B cell (primary cell): Measurements from ENCODE around the gene EML6. TPM values are rescaled to one million over a fixed set of nuclear protein-coding genes. Genes with fewer than 3 reads are reported as not detected.

ENCODE experiments used
- ATAC-seq: fragments of 200-7000 bp; cut with Tn5 transposase; one replicate; pipeline ENCODE4 v1.10.0; 2021; ENCODE audit warnings: low read depth, mild to moderate bottlenecking, moderate number of reproducible peaks, moderate library complexity
- CTCF ChIA-PET: fragments of 350-600 bp; sonication (Branson Sonifier 250); formaldehyde crosslinking; loops from one replicate; lab custom pipeline; 2021; ENCODE audit warnings: antibody characterized with exemption, inconsistent platforms; lab: Charles Lee
- POLR2A ChIA-PET: fragments of 350-600 bp; sonication (Branson Sonifier 250); formaldehyde crosslinking; loops from one replicate; lab custom pipeline; 2021; ENCODE audit warnings: antibody characterized with exemption; lab: Charles Lee
- DNase-seq: peaks from one replicate; pipeline ENCODE4 v3.0.0; 2013
- H2AFZ ChIP-seq: 2 replicates; pipeline ENCODE4 v1.6.1; 2012; ENCODE audit warnings: mild to moderate bottlenecking, low read depth, low read length; ENCODE audit not compliant: insufficient read depth, poor library complexity, severe bottlenecking
- H3K27ac ChIP-seq, 2 donors: 1 replicate in 1 of 2; 2 replicates in 1 of 2; pipeline ENCODE4 v1.5.1; 2012 to 2013; ENCODE audit warnings: low read length in 2 of 2, mild to moderate bottlenecking in 2 of 2, moderate library complexity in 1 of 2
- H3K27me3 ChIP-seq, 4 experiments: fragments of 200-600 bp in 1 of 4; sonication (generic) in 1 of 4; replicated peaks in 1 of 4; 1 replicate in 2 of 4; 2 replicates in 2 of 4; pipeline versions ENCODE4 v1.6.1 to v1.7.0; 2013 to 2016; ENCODE audit warnings: low read length in 3 of 4, mild to moderate bottlenecking in 2 of 4, mixed read lengths in 1 of 4, moderate library complexity in 1 of 4; ENCODE audit not compliant: insufficient read depth in 4 of 4, control insufficient read depth in 3 of 4; ENCODE audit errors: control extremely low read depth in 1 of 4
- H3K36me3 ChIP-seq, 2 experiments: replicated peaks in 1 of 2; 1 replicate in 1 of 2; 2 replicates in 1 of 2; pipeline versions ENCODE4 v1.6.1 to v1.7.1; 2013; ENCODE audit warnings: low read length in 1 of 2; ENCODE audit not compliant: insufficient read depth in 2 of 2, control insufficient read depth in 1 of 2; ENCODE audit errors: control extremely low read depth in 1 of 2, extremely low read depth in 1 of 2
- H3K4me1 ChIP-seq, 2 donors: fragments of 200-600 bp in 1 of 2; sonication (generic) in 1 of 2; 1 replicate in 1 of 2; 2 replicates in 1 of 2; pipeline versions ENCODE4 v1.5.1 to v1.6.1; 2013 to 2017; ENCODE audit warnings: low read length in 2 of 2; ENCODE audit not compliant: control insufficient read depth in 2 of 2, insufficient read depth in 2 of 2
- H3K4me2 ChIP-seq: replicated peaks from 2 replicates; pipeline ENCODE3; 2012; ENCODE audit warnings: mild to moderate bottlenecking, low read depth, low read length; ENCODE audit not compliant: poor library complexity, severe bottlenecking
- H3K4me3 ChIP-seq, 5 experiments: fragments of 200-600 bp in 1 of 5; sonication (generic) in 1 of 5; 1 replicate in 3 of 5; 2 replicates in 2 of 5; pipeline versions ENCODE4 v1.5.1 to v1.7.0; 2011 to 2016; ENCODE audit warnings: low read length in 4 of 5, mild to moderate bottlenecking in 4 of 5, low read depth in 2 of 5, control low read depth in 1 of 5, moderate library complexity in 1 of 5; ENCODE audit not compliant: insufficient read depth in 1 of 5; ENCODE audit errors: control extremely low read depth in 1 of 5, extremely low read depth in 1 of 5
- H3K79me2 ChIP-seq: fragments of 200-600 bp; sonication (generic); one replicate; pipeline ENCODE4 v1.6.0; 2016; ENCODE audit warnings: low read length; ENCODE audit not compliant: control insufficient read depth, insufficient read depth
- H3K9ac ChIP-seq: fragments of 200-600 bp; sonication (generic); 2 replicates; pipeline ENCODE4 v1.6.1; 2017; ENCODE audit warnings: mild to moderate bottlenecking, low read length, moderate library complexity
- H3K9me3 ChIP-seq, 3 donors: one replicate each; pipeline versions ENCODE4 v1.6.1 to v1.7.1; 2013; ENCODE audit warnings: low read length in 2 of 3; ENCODE audit not compliant: control insufficient read depth in 2 of 3, insufficient read depth in 1 of 3; ENCODE audit errors: control extremely low read depth in 1 of 3
- H4K20me1 ChIP-seq: 2 replicates; pipeline ENCODE4 v1.6.0; 2012; ENCODE audit warnings: mild to moderate bottlenecking, low read length; ENCODE audit not compliant: insufficient read depth, control insufficient read depth, poor library complexity, severe bottlenecking
- H3K27ac Mint-ChIP-seq: one replicate; pipeline ENCODE4 v1.8.0; 2021; ENCODE audit warnings: mixed read lengths
- H3K27me3 Mint-ChIP-seq: one replicate; pipeline ENCODE4 v1.8.0; 2021; ENCODE audit warnings: mixed read lengths
- H3K4me1 Mint-ChIP-seq: one replicate; pipeline ENCODE4 v1.8.0; 2021; ENCODE audit warnings: mixed read lengths
- H3K4me3 Mint-ChIP-seq: one replicate; pipeline ENCODE4 v1.8.0; 2021; ENCODE audit warnings: mixed read lengths
- H3K9me3 Mint-ChIP-seq: one replicate; pipeline ENCODE4 v1.8.0; 2022; ENCODE audit warnings: mixed read lengths; ENCODE audit not compliant: insufficient read depth
- CTCF ChIP-seq: fragments of 200-600 bp; IDR thresholded peaks from one replicate; pipeline ENCODE4 v1.8.0; 2022; ENCODE audit warnings: antibody characterized with exemption, mild to moderate bottlenecking
- EZH2 ChIP-seq: IDR thresholded peaks from 2 replicates; pipeline ENCODE4 v1.6.1; 2012; ENCODE audit warnings: borderline replicate concordance, low read depth, mild to moderate bottlenecking, moderate library complexity, low read length; ENCODE audit not compliant: insufficient read depth, poor library complexity, severe bottlenecking
- WGBS: methylation state at CpG from one replicate; pipeline ENCODE4 v1.1.5; 2013; ENCODE audit warnings: missing lambda C conversion rate; ENCODE audit not compliant: insufficient coverage; 5-methylcytosine and 5-hydroxymethylcytosine counted together
- intact Hi-C: fragments of 100-400 bp; cut with micrococcal nuclease; formaldehyde crosslinking; loops from one replicate; pipeline ENCODE4 v1.10.0; 2022
- polyA plus RNA-seq: library from polyadenylated mRNA; depleted of rRNA; stranded (reverse); fragments of >200 nt; gene quantifications from 2 replicates; pipeline ENCODE4 v1.2.3, GENCODE V29; 2012
- total RNA-seq, 2 donors: library from RNA; stranded (reverse); fragments of 120-200 nt in 1 of 2; gene quantifications; 1 replicate in 1 of 2; 2 replicates in 1 of 2; pipeline versions ENCODE4 v1.2.3 to v1.2.4, GENCODE V29; 2013 to 2022

The EML6 gene
- total and polyA plus RNA-seq, 2 donors (not counting 1 experiment from before 2014, with no cell fraction given): 42.5 to 53.7 TPM

- TF ChIP-seq EZH2: no peak
- TF ChIP-seq CTCF: no peak
Observed at GRCh38 chr2:54958717-54959371, 235.4 kb downstream of the EML6 start.

GRCh38 chr2:54960164-54960563 lies 236.7 kb downstream of the EML6 start:
- Histone ChIP-seq H3K4me2 (no peak overlapping the region), H3K27me3 (no peaks in the 10 kb centered on the region), H3K79me2 (no peaks in the 10 kb centered on the region), H3K27ac (no peak overlapping the region), H3K9ac (no peak overlapping the region), H3K9me3 (no peaks in the 10 kb centered on the region), H3K4me3 (no peak overlapping the region), H2AFZ (no peak overlapping the region), H3K36me3 (peaks cover 0 to 4% of the 10 kb centered on the region in 2 experiments), H3K4me1 (no peaks in the 10 kb centered on the region), H4K20me1 (no peaks in the 10 kb centered on the region)
- ChIA-PET CTCF (no interaction called here), POLR2A (no interaction called here)
- Mint-ChIP-seq H3K27ac (no peak overlapping the region), H3K4me3 (no peak overlapping the region), H3K9me3 (no peaks in the 10 kb centered on the region), H3K4me1 (no peaks in the 10 kb centered on the region), H3K27me3 (no peaks in the 10 kb centered on the region)
- DNase-seq (no peak), ATAC-seq (no peak)
- 85% methylated on average over 4 of the region's 7 CpGs for WGBS
- TF ChIP-seq CTCF (no peak), EZH2 (no peak)
- intact Hi-C loops: no loop called here

More at GRCh38 chr2:54958717-54959371, 235.4 kb downstream of the EML6 start:
- ChIA-PET CTCF (no interaction called here), POLR2A (no interaction called here)
- Histone ChIP-seq H4K20me1 (no peaks in the 10 kb centered on the region), H2AFZ (no peak overlapping the region), H3K27me3 (no peaks in the 10 kb centered on the region), H3K4me1 (no peaks in the 10 kb centered on the region), H3K4me2 (no peak overlapping the region), H3K9me3 (no peaks in the 10 kb centered on the region), H3K9ac (no peak overlapping the region), H3K4me3 (no peak overlapping the region), H3K27ac (no peak overlapping the region), H3K79me2 (no peaks in the 10 kb centered on the region), H3K36me3 (peaks cover 0 to 7% of the 10 kb centered on the region in 2 experiments)
- intact Hi-C loops: no loop called here
- no peak for ATAC-seq
- H3K9me3 Mint-ChIP-seq: no peaks in the 10 kb centered on the region
- no peak overlapping the region for H3K4me3 Mint-ChIP-seq
- no peak for DNase-seq
- no peaks in the 10 kb centered on the region for H3K27me3 Mint-ChIP-seq
- WGBS: 67% methylated on average over 9 of the region's 14 CpGs
- H3K4me1 Mint-ChIP-seq: no peaks in the 10 kb centered on the region
- no peak overlapping the region for H3K27ac Mint-ChIP-seq
